ENCODE measurements around the gene TAAR9. TPM values are rescaled to one million over a fixed set of nuclear protein-coding genes. Genes with fewer than 3 reads are reported as not detected.

Gene TAAR9
- total RNA-seq, result not detected

GRCh38 chr6:132537977-132538376 lies at the start of gene TAAR9:
TSS of gene TAAR9 (plus strand) at chr6:132538277. CDS start at chr6:132538290, 13 bp downstream.
- no peak for DNase-seq

DNA sequence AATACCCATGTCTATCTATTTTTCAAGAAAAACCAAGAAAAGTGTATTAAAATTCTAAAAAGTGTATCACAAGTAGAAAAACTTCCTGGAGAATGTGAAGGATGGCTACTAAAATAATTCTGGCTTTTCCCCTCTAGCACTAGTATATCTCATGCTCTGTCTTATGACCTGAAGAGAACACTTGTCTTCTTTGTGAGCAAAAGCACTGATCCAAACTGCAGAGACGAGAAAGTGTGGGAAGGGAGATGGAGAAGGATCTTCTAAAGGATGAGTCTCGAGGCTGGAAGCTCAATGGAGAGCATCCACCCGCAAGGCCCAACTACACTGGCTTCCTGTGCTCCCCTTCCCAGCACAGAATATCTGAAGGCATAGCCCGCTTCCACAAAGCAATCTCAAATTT lies 48.7 kb upstream of the TAAR9 start:
- DNase-seq, result no peak

DNA sequence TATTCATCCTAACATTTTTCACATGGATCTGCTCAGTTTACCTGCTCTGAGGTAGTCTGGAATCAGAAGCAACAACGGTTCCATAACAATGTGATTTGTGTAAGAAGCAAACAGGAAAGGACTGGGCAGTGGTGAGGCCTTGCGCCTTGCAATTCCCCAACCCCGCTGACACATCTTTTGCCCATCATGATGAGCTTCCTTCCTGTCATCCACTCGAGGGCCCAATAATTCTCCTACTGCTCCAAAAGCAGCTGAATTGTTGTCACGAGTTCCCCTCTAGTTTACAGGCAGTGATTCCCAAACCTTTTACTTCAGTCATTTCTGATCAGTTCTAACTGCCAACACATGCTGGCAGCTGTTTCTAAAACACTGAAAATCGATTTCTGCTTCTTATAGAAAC lies 48.1 kb upstream of the TAAR9 start:
- DNase-seq, result no peak

DNA sequence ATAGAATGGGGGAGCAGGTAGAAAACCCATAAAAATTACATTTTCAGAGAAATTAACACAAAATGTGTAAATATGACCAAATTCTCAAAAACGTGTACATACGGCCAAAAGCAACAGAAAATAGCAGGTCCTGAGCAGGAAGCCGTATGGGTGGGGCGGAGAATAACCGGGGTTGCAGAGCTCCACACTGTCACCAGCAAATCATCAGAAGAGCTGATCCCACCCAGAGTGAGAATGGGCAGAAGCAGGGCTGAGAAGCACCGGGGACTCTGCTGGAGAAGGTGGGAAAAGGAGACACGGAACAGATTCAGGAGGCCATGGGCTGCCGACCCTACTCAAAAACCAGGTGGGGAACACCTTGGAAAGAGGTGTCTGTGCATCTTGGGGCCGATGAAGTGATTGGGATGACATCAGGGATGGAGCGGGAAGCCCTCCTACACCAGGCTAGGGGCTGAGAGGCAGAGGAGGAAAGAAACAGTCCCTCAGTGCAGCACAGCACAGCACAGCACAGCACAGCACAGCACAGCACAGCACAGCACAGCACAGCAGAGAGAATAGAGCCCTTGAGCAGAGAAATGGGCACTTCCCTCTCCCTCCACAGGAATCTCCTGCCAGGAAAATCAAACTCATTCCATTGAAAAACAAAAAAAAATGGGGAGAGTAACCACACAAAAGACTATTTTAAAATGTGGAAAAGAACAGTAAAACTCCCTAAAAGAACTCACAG lies 47.4 kb upstream of the TAAR9 start:
- DNase-seq, result no peak

GRCh38 chr6:132491303-132491702 lies 46.8 kb upstream of the TAAR9 start:
- DNase-seq, result no peak

GRCh38 chr6:132491881-132492280 lies 46.2 kb upstream of the TAAR9 start:
- no peak for DNase-seq

DNA sequence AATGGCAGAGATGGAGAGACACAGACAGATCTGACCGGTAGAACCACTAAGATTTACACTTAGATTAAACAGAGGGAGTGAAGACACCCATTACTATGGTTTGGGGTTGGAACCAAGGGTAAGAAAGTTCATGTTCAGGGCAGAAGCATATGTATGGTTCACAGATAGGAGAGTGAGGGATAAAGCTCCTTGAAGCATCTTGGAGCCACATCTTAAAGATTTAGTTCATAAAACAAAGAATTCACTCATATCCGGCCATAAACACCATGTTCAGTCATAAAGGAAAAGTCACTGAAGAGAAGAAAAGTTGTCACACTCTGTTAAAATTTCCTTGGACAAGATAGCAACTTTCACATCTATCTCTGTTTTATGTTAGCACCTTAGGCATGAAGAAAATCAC lies 43.1 kb upstream of the TAAR9 start:
- no peak for DNase-seq

GRCh38 chr6:132495604-132496079 lies 42.4 kb upstream of the TAAR9 start:
- DNase-seq, result no peak

DNA sequence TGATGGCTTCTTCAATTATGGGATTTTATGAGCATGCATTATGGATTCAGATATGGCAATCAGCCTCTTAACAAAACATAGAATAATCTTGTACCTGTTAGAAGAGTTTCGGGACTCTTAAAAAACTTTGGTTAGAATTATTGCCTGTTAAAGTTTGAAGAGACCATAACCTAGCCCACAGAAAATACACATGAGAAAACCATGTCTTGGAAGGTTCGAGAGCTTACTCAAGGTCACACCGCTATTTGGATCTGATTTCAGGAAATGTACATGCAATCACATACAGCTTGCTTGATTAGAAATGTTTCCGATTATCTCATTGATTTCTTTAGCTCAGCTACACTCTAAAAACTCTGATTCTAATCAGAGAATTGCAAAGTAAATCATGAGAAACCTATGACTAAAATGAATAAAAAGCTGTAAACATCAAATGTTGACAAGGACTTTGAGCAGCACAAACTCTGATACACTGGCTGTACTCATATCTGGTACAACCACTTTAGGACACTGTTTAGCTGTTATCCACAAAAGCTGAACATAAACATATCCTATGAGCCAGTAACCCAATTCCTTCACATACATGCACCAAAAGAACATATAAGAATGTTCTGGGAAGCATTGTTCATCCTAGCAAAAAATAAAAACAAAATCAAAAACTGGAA lies 41.4 kb upstream of the TAAR9 start:
- no peak for DNase-seq

DNA sequence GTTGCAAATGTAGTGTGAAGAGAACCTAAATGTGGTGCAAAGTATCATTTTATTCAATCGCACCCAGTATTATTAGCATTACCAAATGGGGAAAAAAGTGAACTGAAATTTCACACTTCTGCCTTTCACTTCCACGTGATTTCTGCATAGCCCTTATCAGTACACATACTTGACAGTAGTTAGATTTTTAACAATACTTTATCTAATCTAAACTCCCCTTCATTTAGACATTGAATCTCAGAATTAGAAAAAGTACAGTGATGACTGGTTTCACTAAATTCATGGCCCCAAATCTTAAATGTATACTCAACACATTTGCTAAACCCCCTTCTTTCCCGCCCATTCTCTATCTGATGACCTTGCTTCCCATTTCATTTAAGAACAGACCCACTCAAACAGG lies 39.4 kb upstream of the TAAR9 start:
- no peak for DNase-seq

GRCh38 chr6:132499757-132500156 lies 38.3 kb upstream of the TAAR9 start:
- DNase-seq, result no peak

GRCh38 chr6:132504757-132505156 lies 33.3 kb upstream of the TAAR9 start:
- DNase-seq, result no peak

- DNase-seq, result no peak
Observed at GRCh38 chr6:132505158-132505557, 32.9 kb upstream of the TAAR9 start.

DNA sequence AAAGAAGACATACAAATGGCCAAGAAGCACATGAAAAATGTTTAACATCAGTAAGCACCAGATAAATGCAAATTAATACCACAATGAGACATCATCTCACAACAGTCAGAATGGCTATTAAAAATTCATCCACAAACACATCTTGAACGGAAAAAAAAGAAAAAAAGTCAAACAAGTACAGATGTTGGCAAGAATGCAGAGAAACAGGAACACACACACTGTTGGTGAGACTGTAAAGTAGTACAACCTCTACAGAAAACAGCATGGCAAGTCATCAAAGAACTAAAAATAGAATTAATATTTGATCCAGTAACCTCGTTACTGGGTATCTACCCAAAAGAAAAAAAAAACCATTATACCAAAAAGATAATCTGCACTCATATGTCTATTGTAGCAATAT lies 31.6 kb upstream of the TAAR9 start:
- no peak for DNase-seq

DNA sequence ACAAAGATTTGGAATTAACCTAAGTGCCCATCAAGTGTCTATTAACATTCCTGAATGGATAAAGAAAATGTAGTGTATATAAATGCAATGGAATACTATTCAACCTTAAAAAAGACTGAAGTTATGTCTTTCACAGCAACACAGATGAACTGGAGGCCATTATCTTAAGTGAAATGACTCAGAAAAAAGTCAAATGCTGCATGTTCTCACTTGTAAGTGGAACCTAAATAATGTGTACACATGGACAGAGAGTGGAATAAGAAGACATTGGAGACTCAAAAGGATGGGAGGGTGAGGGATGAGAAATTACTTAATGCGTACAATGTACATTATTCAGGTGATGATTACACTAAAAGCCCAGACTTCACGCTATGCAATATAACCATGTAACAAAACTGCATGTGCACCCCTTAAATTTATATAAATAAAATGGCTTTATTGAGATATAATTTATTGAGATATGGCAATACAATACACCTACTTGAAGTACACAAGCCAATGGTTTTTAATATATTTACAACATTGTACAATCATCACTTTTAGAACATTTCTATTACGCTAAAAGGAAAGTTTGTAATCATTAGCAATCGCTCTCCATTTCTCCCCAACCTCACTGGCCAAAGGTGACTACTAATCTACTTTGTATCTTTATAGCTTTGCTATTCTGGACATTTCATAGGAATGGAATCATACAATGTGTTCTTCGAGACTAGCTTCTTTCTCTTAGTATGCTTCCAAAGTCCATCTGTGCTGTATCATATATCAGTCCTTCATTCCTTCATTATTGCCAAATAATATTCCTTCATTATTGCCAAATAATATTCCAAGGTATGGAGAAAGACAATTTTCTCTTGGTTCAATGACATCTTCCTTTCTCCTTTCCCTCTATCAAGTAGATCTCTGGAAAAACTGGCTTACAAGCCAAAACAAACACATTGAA lies 30.9 kb upstream of the TAAR9 start:
- DNase-seq, result no peak

DNA sequence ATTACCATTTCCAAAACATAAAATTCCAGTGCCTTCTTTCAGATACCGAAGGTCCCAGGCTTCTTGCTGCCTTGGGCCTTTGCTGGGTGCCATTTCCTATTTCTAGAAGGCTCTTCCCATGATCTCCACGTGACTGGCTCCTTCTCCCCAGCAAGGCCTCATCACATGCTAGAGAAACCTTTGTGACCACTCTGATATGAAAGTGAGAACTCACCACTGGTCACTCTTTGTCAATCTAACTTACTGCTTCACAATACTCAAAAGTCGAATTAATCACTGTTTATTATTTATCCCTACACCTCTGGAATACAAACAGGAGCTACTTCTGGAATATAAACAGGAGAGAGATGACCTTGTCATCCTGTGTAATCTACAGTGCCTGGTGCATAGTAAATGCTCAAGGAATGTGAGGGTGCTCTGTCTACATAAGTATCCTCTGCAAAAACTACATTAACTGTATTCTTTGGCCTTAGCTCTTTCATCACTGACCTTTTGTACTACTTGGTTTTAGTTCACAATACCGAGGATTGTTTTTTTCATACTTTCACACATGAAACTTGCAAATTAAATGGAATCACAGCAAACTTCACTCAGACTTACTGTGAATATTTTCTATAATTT lies 26.8 kb upstream of the TAAR9 start:
- no peak for DNase-seq

- DNase-seq, result no peak
Observed at GRCh38 chr6:132511831-132512220, 26.3 kb upstream of the TAAR9 start.

- DNase-seq, result no peak
Observed at GRCh38 chr6:132512342-132512637, 25.8 kb upstream of the TAAR9 start.

- DNase-seq, result peak; percentile 78
Observed at GRCh38 chr6:132512638-132513632, 25.1 kb upstream of the TAAR9 start, which contains the start of gene STX7. TSS of gene STX7 (minus strand) at chr6:132513116. CDS start at chr6:132503530, 9,586 bp downstream.

GRCh38 chr6:132513831-132514545 lies 24.1 kb upstream of the TAAR9 start:
- DNase-seq, result no peak

GRCh38 chr6:132515386-132515785 lies 22.7 kb upstream of the TAAR9 start:
- no peak for DNase-seq

Measured in effector CD4-positive, alpha-beta T cell (primary cell).